HepG2 (cell line): ENCODE measurements around the gene NUP133. TPM values are rescaled to one million over a fixed set of nuclear protein-coding genes. Genes with fewer than 3 reads are reported as not detected.

Experiments used
- PHF20 ChIP-seq: sonication (generic); formaldehyde crosslinking; IDR thresholded peaks from 2 replicates; pipeline ENCODE4 v1.5.0; 2020; ENCODE audit warnings: mild to moderate bottlenecking, missing genetic modification reagents
- REXO4 ChIP-seq: sonication (generic); formaldehyde crosslinking; IDR thresholded peaks from 2 replicates; pipeline ENCODE4 v1.8.0; 2022; ENCODE audit warnings: missing genetic modification reagents, mild to moderate bottlenecking, borderline replicate concordance
- SNAI1 ChIP-seq: sonication (generic); formaldehyde crosslinking; IDR thresholded peaks from 2 replicates; pipeline ENCODE4 v1.5.0; 2020; ENCODE audit warnings: mild to moderate bottlenecking, missing genetic modification reagents, borderline replicate concordance
- ZNF260 ChIP-seq: sonication (generic); formaldehyde crosslinking; IDR thresholded peaks from 2 replicates; pipeline ENCODE4 v1.4.0; 2020; ENCODE audit warnings: missing genetic modification reagents, low read depth, mild to moderate bottlenecking, borderline replicate concordance
- polyA plus RNA-seq, 8 experiments: library from polyadenylated mRNA; depleted of rRNA in 3 of 8; stranded (reverse) in 7 of 8; unstranded in 1 of 8; fragments of >200 nt; fragmentation: Illumina TruSeq in 4 of 8; extraction: Trizol in 4 of 8; gene quantifications; 2 replicates each; pipeline versions ENCODE4 v1.2.1 to v1.2.3, GENCODE V29; 2011 to 2016; ENCODE audit warnings: low read depth in 4 of 8, missing spikeins in 1 of 8, mixed read lengths in 1 of 8; ENCODE audit not compliant: insufficient read depth in 1 of 8
- total RNA-seq, 5 experiments: library from RNA; depleted of rRNA; stranded (reverse); fragments of >200 nt; fragmentation: Illumina TruSeq; extraction: Trizol; gene quantifications; 2 replicates each; pipeline ENCODE4 v1.2.3, GENCODE V29; 2016; ENCODE audit warnings: low read depth in 1 of 5
- TF ChIP-seq, protein P1 (sequence below): sonication (generic); formaldehyde crosslinking; IDR thresholded peaks from 2 replicates; pipeline ENCODE4 v1.4.0; 2020; ENCODE audit warnings: mild to moderate bottlenecking, missing genetic modification reagents
- TF ChIP-seq, protein P2 (sequence below): sonication (generic); formaldehyde crosslinking; IDR thresholded peaks from 2 replicates; pipeline ENCODE4 v1.5.1; 2020; ENCODE audit warnings: mild to moderate bottlenecking, missing genetic modification reagents
- TF ChIP-seq, protein P3 (sequence below): sonication (generic); formaldehyde crosslinking; conservative IDR thresholded peaks from 2 replicates; pipeline ENCODE4 v1.4.0; 2020; ENCODE audit warnings: mild to moderate bottlenecking, missing genetic modification reagents, moderate library complexity

The NUP133 gene
- total and polyA plus RNA-seq, 2 of the 13 experiments (the other 11 are each of a cell fraction or from before 2014, with no cell fraction given): 17.7 to 45.6 TPM

DNA sequence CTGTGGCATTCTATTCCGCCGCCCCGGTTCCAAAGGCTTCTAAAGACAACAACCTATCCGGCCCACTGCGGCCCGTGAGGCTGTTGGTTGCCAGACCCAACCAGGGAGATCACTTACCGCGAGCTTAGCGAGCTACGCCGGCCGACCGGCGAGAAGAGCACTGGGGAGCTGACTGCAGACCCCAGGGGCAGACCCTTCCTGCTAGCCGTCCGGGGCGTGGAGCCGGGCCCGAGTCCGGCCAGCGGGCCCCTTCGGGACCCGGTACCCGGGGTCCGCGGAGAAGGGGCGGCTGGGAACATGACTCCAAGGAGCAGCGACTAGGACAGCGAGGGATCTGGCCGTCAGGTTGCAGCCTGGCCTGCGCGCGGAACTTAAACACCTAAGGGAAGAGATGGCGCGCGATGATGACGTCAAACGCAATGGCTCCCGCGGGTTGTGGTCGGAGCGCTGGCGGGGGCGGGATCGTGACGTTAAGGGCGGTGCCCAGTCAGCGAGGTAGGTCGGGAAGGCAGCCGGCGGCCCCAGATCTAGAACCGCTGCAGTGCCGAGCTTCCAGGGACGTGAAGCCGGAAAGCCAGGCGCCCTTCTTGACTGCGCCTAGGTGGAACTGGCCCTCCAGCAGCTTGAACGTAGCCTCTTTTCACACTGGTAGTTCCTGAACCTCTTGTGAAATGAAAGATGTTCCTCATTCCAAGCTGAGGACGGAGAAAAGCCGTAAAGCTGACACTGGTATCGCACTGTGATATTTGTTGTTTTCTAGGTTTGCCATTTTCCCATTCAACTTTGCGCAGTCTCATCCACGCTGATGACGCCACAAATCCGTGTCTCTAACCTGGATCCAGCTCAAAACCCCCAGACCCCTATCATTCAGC, at the start of gene NUP133 (continued):
- TF ChIP-seq, protein P1, sequence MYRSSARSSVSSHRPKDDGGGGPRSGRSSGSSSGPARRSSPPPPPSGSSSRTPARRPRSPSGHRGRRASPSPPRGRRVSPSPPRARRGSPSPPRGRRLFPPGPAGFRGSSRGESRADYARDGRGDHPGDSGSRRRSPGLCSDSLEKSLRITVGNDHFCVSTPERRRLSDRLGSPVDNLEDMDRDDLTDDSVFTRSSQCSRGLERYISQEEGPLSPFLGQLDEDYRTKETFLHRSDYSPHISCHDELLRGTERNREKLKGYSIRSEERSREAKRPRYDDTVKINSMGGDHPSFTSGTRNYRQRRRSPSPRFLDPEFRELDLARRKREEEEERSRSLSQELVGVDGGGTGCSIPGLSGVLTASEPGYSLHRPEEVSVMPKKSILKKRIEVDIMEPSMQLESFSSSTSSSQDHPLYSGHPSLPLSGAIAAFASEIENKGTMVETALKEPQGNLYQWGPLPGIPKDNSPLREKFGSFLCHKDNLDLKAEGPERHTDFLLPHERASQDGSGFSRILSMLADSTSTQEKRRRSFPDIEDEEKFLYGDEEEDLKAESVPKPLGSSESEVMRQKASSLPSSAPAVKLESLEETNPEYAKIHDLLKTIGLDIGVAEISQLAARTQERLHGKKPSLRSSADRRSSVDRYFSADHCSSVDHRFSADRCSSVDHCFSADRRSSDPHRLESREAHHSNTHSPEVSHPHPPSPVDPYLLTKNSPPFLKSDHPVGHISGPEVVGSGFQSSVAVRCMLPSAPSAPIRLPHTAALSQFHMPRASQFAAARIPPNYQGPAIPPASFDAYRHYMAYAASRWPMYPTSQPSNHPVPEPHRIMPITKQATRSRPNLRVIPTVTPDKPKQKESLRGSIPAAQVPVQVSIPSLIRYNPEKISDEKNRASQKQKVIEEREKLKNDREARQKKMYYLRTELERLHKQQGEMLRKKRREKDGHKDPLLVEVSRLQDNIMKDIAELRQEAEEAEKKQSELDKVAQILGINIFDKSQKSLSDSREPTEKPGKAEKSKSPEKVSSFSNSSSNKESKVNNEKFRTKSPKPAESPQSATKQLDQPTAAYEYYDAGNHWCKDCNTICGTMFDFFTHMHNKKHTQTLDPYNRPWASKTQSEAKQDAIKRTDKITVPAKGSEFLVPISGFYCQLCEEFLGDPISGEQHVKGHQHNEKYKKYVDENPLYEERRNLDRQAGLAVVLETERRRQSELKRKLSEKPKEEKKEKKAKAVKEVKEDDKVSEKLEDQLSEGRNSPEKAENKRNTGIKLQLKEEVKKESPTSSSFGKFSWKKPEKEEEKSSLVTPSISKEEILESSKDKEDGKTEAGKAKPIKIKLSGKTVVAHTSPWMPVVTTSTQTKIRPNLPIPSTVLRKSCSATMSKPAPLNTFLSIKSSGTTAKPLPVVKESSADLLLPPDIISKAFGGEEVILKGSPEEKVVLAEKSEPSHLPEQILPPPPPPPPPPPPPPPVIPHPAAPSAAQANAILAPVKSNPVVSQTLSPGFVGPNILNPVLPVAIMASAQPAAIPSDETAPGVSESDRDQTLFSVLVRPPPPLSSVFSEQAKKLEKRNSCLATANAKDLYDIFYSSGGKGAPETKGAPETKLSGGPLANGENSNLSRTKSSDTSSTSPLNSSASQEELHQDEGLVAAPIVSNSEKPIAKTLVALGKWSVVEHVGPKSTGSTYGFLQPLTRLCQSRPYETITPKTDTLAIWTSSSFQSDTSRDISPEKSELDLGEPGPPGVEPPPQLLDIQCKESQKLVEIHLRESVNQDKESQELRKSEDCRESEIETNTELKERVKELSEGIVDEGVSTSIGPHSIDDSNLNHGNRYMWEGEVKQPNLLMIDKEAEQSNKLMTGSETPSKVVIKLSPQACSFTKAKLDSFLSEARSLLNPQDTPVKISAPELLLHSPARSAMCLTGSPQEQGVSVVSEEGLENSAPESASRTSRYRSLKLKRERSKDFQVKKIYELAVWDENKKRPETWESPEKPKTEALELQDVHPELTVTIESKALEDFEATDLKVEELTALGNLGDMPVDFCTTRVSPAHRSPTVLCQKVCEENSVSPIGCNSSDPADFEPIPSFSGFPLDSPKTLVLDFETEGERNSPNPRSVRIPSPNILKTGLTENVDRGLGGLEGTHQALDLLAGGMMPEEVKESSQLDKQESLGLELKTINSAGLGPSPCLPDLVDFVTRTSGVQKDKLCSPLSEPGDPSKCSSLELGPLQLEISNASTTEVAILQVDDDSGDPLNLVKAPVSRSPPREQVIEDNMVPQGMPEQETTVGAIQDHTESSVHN (CRISPR knock-in tag): peak; percentile 34; the same call in 1 of the 2 replicates
- TF ChIP-seq SNAI1: no peak
- TF ChIP-seq, protein P2, sequence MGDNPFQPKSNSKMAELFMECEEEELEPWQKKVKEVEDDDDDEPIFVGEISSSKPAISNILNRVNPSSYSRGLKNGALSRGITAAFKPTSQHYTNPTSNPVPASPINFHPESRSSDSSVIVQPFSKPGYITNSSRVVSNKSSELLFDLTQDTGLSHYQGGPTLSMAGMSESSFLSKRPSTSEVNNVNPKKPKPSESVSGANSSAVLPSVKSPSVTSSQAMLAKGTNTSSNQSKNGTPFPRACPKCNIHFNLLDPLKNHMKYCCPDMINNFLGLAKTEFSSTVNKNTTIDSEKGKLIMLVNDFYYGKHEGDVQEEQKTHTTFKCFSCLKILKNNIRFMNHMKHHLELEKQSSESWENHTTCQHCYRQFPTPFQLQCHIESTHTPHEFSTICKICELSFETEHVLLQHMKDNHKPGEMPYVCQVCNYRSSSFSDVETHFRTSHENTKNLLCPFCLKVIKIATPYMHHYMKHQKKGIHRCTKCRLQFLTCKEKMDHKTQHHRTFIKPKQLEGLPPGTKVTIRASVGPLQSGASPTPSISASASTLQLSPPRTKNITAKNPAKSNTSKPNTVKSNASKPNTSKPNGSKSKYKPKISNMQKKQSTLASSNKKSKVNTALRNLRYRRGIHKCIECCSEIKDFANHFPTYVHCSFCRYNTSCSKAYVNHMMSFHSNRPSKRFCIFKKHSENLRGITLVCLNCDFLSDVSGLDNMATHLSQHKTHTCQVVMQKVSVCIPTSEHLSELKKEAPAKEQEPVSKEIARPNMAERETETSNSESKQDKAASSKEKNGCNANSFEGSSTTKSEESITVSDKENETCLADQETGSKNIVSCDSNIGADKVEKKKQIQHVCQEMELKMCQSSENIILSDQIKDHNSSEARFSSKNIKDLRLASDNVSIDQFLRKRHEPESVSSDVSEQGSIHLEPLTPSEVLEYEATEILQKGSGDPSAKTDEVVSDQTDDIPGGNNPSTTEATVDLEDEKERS: 0 out of 2 replicates have a peak, but pooled peaks have one; percentile 24
- TF ChIP-seq ZNF260 (CRISPR knock-in tag): no peak
- peak; percentile 97 for TF ChIP-seq PHF20 (CRISPR knock-in tag)
- TF ChIP-seq, protein P3, sequence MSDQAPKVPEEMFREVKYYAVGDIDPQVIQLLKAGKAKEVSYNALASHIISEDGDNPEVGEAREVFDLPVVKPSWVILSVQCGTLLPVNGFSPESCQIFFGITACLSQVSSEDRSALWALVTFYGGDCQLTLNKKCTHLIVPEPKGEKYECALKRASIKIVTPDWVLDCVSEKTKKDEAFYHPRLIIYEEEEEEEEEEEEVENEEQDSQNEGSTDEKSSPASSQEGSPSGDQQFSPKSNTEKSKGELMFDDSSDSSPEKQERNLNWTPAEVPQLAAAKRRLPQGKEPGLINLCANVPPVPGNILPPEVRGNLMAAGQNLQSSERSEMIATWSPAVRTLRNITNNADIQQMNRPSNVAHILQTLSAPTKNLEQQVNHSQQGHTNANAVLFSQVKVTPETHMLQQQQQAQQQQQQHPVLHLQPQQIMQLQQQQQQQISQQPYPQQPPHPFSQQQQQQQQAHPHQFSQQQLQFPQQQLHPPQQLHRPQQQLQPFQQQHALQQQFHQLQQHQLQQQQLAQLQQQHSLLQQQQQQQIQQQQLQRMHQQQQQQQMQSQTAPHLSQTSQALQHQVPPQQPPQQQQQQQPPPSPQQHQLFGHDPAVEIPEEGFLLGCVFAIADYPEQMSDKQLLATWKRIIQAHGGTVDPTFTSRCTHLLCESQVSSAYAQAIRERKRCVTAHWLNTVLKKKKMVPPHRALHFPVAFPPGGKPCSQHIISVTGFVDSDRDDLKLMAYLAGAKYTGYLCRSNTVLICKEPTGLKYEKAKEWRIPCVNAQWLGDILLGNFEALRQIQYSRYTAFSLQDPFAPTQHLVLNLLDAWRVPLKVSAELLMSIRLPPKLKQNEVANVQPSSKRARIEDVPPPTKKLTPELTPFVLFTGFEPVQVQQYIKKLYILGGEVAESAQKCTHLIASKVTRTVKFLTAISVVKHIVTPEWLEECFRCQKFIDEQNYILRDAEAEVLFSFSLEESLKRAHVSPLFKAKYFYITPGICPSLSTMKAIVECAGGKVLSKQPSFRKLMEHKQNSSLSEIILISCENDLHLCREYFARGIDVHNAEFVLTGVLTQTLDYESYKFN (CRISPR knock-in tag): peak; percentile 35; the same call in 1 of the 2 replicates
- TF ChIP-seq REXO4: no peak
